Stimulated activated CD4-positive, alpha-beta T cell treated with anti-CD3 and anti-CD28 coated beads, TNF-alpha, amount 100 ng/mL, for 1 hour (primary cell): ENCODE measurements around the gene NOSIP.

Source experiments
- DNase-seq, 3 donors: peaks; one replicate each; pipeline ENCODE4 v3.0.0-alpha.2; 2020; ENCODE audit warnings: low read depth in 3 of 3, low spot score in 1 of 3

The NOSIP gene

GRCh38 chr19:49574206-49574755 lies 6.1 kb downstream of the NOSIP start:
- no peak for DNase-seq

- no peak for DNase-seq
These were observed 6.9 kb downstream of the NOSIP start for GRCh38 chr19:49573425-49573824.

GRCh38 chr19:49573009-49573408 lies 7.3 kb downstream of the NOSIP start:
- DNase-seq: no peak

GRCh38 chr19:49570997-49571676 lies 9.2 kb downstream of the NOSIP start:
- DNase-seq: no peak

GRCh38 chr19:49570138-49570856 lies 10.1 kb downstream of the NOSIP start:
- DNase-seq: no peak

- no peak for DNase-seq
These were observed 12.4 kb downstream of the NOSIP start for GRCh38 chr19:49567861-49568441.

- no peak for DNase-seq
These were observed 14.1 kb downstream of the NOSIP start for GRCh38 chr19:49566302-49566701.

GRCh38 chr19:49565261-49565660 lies 15.1 kb downstream of the NOSIP start:
- DNase-seq: no peak

- no peak for DNase-seq
These were observed 15.7 kb downstream of the NOSIP start for GRCh38 chr19:49564616-49565045.

GRCh38 chr19:49560358-49560900 lies 19.9 kb downstream of the NOSIP start:
- no peak for DNase-seq

GRCh38 chr19:49559928-49560327 lies 20.4 kb downstream of the NOSIP start:
- DNase-seq: no peak

GRCh38 chr19:49559443-49559842 lies 20.9 kb downstream of the NOSIP start:
- no peak for DNase-seq

GRCh38 chr19:49558591-49558990 lies 21.8 kb downstream of the NOSIP start:
- no peak for DNase-seq

- DNase-seq: no peak
These were observed 22.6 kb downstream of the NOSIP start for GRCh38 chr19:49557641-49558325.

GRCh38 chr19:49556412-49557398 lies 23.7 kb downstream of the NOSIP start:
- DNase-seq: no peak

GRCh38 chr19:49555600-49556411 lies 24.6 kb downstream of the NOSIP start:
- peak in 2 of 3 donors; percentile 65 to 71 for DNase-seq

GRCh38 chr19:49554701-49555181 lies 25.6 kb downstream of the NOSIP start:
- DNase-seq: no peak

GRCh38 chr19:49553451-49554271 lies 26.7 kb downstream of the NOSIP start:
- no peak for DNase-seq
